A673 (cell line): Measurements from ENCODE around the gene PROM1. TPM values are rescaled to one million over a fixed set of nuclear protein-coding genes. Genes with fewer than 3 reads are reported as not detected.

Experiments used
- BruUV-seq: library from RNA; stranded (reverse); fragments of 400-500 nt; replicated peaks from 2 replicates; lab custom pipeline; 2021; lab: Mats Ljungman, UMichigan
- CTCF ChIA-PET: fragments of 300-600 bp; sonication (Branson Sonifier 250); formaldehyde crosslinking; loops from one replicate; lab custom pipeline; 2022; ENCODE audit warnings: antibody characterized with exemption; lab: Charles Lee
- POLR2A ChIA-PET: fragments of 300-600 bp; sonication (Branson Sonifier 250); formaldehyde crosslinking; loops from one replicate; lab custom pipeline; 2022; ENCODE audit warnings: antibody characterized with exemption; ENCODE audit not compliant: low non-redundant PET; lab: Charles Lee
- DNase-seq: peaks from one replicate; pipeline ENCODE4 v3.0.0-alpha.2; 2015; ENCODE audit warnings: low spot score
- H3K27ac ChIP-seq: fragments of 200-600 bp; sonication (generic); 2 replicates; pipeline ENCODE4 v1.5.1; 2016; ENCODE audit warnings: mixed run types, low read depth, mild to moderate bottlenecking, mixed read lengths, antibody characterized with exemption, low read length; ENCODE audit not compliant: poor library complexity, severe bottlenecking
- H3K27me3 ChIP-seq: fragments of 200-600 bp; sonication (generic); replicated peaks from 2 replicates; pipeline ENCODE4 v1.6.1; 2017; ENCODE audit warnings: mixed run types, low read depth, mild to moderate bottlenecking, mixed read lengths, antibody characterized with exemption, low read length; ENCODE audit not compliant: insufficient read depth, poor library complexity
- H3K36me3 ChIP-seq: fragments of 200-600 bp; sonication (generic); 2 replicates; pipeline ENCODE4 v1.6.1; 2016; ENCODE audit warnings: mixed run types, mild to moderate bottlenecking, mixed read lengths, antibody characterized with exemption, low read length; ENCODE audit not compliant: insufficient read depth, poor library complexity, severe bottlenecking
- H3K4me1 ChIP-seq: fragments of 200-600 bp; sonication (generic); 2 replicates; pipeline ENCODE4 v1.6.1; 2017; ENCODE audit warnings: mixed run types, mild to moderate bottlenecking, mixed read lengths, antibody characterized with exemption, low read length; ENCODE audit not compliant: insufficient read depth, poor library complexity, severe bottlenecking
- H3K4me3 ChIP-seq: fragments of 200-600 bp; sonication (generic); 2 replicates; pipeline ENCODE4 v1.5.1; 2016; ENCODE audit warnings: low read depth, mixed run types, mild to moderate bottlenecking, mixed read lengths, low read length; ENCODE audit not compliant: poor library complexity, severe bottlenecking
- H3K9me3 ChIP-seq: fragments of 200-600 bp; sonication (generic); 2 replicates; pipeline ENCODE4 v1.6.1; 2016; ENCODE audit warnings: mixed run types, low read depth, mild to moderate bottlenecking, mixed read lengths, antibody characterized with exemption, low read length; ENCODE audit not compliant: poor library complexity, severe bottlenecking
- EZH2 ChIP-seq: fragments of 200-600 bp; sonication (generic); IDR thresholded peaks from 2 replicates; pipeline ENCODE4 v1.6.1; 2017; ENCODE audit warnings: borderline replicate concordance, low read depth, mild to moderate bottlenecking, mixed read lengths, antibody characterized with exemption, low read length; ENCODE audit not compliant: poor library complexity, severe bottlenecking
- intact Hi-C: fragments of 100-400 bp; cut with micrococcal nuclease; formaldehyde crosslinking; loops from one replicate; pipeline ENCODE4 v1.10.0; 2022; ENCODE audit not compliant: unreplicated experiment
- total RNA-seq: library from RNA; stranded (reverse); gene quantifications from 2 replicates; pipeline ENCODE4 v1.2.3, GENCODE V29; 2021
- TF ChIP-seq, protein P1 (sequence below): fragments of 300-800, 200-600 bp; sonication (generic); conservative IDR thresholded peaks from 2 replicates; pipeline ENCODE4 v1.5.1; 2017; ENCODE audit warnings: low read depth, mild to moderate bottlenecking, antibody characterized with exemption, low read length, moderate library complexity, mixed read lengths

The PROM1 gene
- total RNA-seq, 1 experiment from 2014 or later, result 13.9 TPM

GRCh38 chr4:16031546-16032395 lies 52.1 kb downstream of the PROM1 start:
- POLR2A ChIA-PET, result no interaction called here

GRCh38 chr4:16029886-16030285 lies 53.9 kb downstream of the PROM1 start:
- peak; percentile 43 for DNase-seq
- no peaks in the 10 kb centered on the region for H3K36me3 ChIP-seq
- ChIA-PET POLR2A (no interaction called here), CTCF (interaction anchor here (0.6 to 0.8 kb wide), 2 partner anchors 198 to 235 kb away, joined by 3 read pairs; no protein-coding TSS in a partner anchor)
- no peak overlapping the region for H3K4me3 ChIP-seq
- no peak overlapping the region for H3K27ac ChIP-seq
- intact Hi-C loops, result loop anchor here (10.0 kb wide), 1 partner anchor 415 kb away; no protein-coding TSS in a partner anchor
- no peaks in the 10 kb centered on the region for H3K27me3 ChIP-seq
- BruUV-seq, result no TSS peak
- H3K9me3 ChIP-seq, result no peaks in the 10 kb centered on the region
- TF ChIP-seq EZH2, result no peak
- TF ChIP-seq, protein P1, sequence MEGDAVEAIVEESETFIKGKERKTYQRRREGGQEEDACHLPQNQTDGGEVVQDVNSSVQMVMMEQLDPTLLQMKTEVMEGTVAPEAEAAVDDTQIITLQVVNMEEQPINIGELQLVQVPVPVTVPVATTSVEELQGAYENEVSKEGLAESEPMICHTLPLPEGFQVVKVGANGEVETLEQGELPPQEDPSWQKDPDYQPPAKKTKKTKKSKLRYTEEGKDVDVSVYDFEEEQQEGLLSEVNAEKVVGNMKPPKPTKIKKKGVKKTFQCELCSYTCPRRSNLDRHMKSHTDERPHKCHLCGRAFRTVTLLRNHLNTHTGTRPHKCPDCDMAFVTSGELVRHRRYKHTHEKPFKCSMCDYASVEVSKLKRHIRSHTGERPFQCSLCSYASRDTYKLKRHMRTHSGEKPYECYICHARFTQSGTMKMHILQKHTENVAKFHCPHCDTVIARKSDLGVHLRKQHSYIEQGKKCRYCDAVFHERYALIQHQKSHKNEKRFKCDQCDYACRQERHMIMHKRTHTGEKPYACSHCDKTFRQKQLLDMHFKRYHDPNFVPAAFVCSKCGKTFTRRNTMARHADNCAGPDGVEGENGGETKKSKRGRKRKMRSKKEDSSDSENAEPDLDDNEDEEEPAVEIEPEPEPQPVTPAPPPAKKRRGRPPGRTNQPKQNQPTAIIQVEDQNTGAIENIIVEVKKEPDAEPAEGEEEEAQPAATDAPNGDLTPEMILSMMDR, result no peak
- H3K4me1 ChIP-seq, result peaks cover 68% of the 10 kb centered on the region

More at GRCh38 chr4:16031546-16032395, 52.1 kb downstream of the PROM1 start:
- H3K4me3 ChIP-seq, result no peak overlapping the region
- H3K36me3 ChIP-seq, result no peaks in the 10 kb centered on the region
- DNase-seq, result peak; percentile 49
- no peaks in the 10 kb centered on the region for H3K27me3 ChIP-seq
- peak overlapping the region; percentile 78 for H3K27ac ChIP-seq
- peaks cover 85% of the 10 kb centered on the region for H3K4me1 ChIP-seq
- no TSS peak for BruUV-seq
- intact Hi-C loops, result loop anchor here (2.0 kb wide), 1 partner anchor 51 kb away; no protein-coding TSS in a partner anchor
- CTCF ChIA-PET, result no interaction called here
- no peaks in the 10 kb centered on the region for H3K9me3 ChIP-seq
- TF ChIP-seq, protein P1, result 0 out of 2 replicates have a peak, but pooled peaks have one; percentile 9
- TF ChIP-seq EZH2, result no peak

DNA sequence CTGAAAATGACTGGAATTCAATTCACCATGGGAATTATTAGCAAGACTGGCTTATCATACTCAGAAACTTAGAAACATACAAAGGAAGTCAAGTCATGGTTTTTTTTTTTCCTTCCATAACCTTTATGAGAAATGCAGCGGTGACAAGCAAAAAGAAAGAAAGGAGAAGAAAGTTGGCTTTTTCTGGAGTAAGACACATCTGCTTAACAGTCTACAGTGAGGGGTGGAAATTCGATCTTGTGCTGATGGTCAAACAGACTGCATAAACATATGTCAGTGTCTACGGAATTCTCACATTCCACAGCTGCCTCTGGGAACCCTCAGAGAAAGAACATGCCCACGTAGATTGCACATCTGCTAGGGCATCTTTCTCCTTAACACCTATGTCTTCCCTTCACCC lies 54.6 kb downstream of the PROM1 start:
- intact Hi-C loops, result loop anchor here (10.0 kb wide), 1 partner anchor 416 kb away; no protein-coding TSS in a partner anchor
- ChIA-PET POLR2A (interaction anchor here (0.7 to 0.8 kb wide), 2 partner anchors 42 to 374 kb away, joined by 4 to 6 read pairs; partner anchors contain the start of gene FBXL5), CTCF (interaction anchor here (1.1 kb wide), 1 partner anchor 235 kb away, joined by 4 read pairs; no protein-coding TSS in a partner anchor)
- H3K4me3 ChIP-seq, result no peak overlapping the region
- peak; percentile 32 for DNase-seq
- no TSS peak for BruUV-seq
- peaks cover 62% of the 10 kb centered on the region for H3K4me1 ChIP-seq
- no peak overlapping the region for H3K27ac ChIP-seq
- TF ChIP-seq, protein P1, result no peak
- no peak for TF ChIP-seq EZH2
- no peaks in the 10 kb centered on the region for H3K9me3 ChIP-seq
- no peaks in the 10 kb centered on the region for H3K36me3 ChIP-seq
- H3K27me3 ChIP-seq, result no peaks in the 10 kb centered on the region
